Thyroid gland (tissue), 4 donors: ENCODE results near the gene SSH3.

Experiments
- POLR2A ChIP-seq, 2 donors: fragments of 450-650 bp; IDR thresholded peaks; one replicate each; pipeline ENCODE4 v1.6.1; 2017; ENCODE audit warnings: antibody characterized with exemption in 2 of 2, mild to moderate bottlenecking in 2 of 2, moderate library complexity in 1 of 2
- TF ChIP-seq, protein P1 (sequence below), 6 experiments: fragments of 200-600 bp in 3 of 6; fragments of 450-650 bp in 3 of 6; sonication (generic) in 3 of 6; IDR thresholded peaks; one replicate each; pipeline ENCODE4 v1.5.1; 2016 to 2019; ENCODE audit warnings: antibody characterized with exemption in 6 of 6, mild to moderate bottlenecking in 2 of 6, inconsistent platforms in 1 of 6, moderate library complexity in 1 of 6

GRCh38 chr11:67268081-67268961 is 35.0 kb upstream of the SSH3 start:
- TF ChIP-seq, protein P1, sequence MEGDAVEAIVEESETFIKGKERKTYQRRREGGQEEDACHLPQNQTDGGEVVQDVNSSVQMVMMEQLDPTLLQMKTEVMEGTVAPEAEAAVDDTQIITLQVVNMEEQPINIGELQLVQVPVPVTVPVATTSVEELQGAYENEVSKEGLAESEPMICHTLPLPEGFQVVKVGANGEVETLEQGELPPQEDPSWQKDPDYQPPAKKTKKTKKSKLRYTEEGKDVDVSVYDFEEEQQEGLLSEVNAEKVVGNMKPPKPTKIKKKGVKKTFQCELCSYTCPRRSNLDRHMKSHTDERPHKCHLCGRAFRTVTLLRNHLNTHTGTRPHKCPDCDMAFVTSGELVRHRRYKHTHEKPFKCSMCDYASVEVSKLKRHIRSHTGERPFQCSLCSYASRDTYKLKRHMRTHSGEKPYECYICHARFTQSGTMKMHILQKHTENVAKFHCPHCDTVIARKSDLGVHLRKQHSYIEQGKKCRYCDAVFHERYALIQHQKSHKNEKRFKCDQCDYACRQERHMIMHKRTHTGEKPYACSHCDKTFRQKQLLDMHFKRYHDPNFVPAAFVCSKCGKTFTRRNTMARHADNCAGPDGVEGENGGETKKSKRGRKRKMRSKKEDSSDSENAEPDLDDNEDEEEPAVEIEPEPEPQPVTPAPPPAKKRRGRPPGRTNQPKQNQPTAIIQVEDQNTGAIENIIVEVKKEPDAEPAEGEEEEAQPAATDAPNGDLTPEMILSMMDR (IDR thresholded peaks at IDR 0.05): no peak
- TF ChIP-seq POLR2A (IDR thresholded peaks at IDR 0.05): no peak
